ENCODE measurements around the gene ADAMTS14. TPM values are rescaled to one million over a fixed set of nuclear protein-coding genes. Genes with fewer than 3 reads are reported as not detected.
"Not testable (repeated sequence)": the region's sequence is repeated elsewhere in the genome, so short reads cannot be mapped to it uniquely, and the experiment has no call there.

The ADAMTS14 gene
- total RNA-seq, 1 experiment from 2014 or later: 0.45 TPM

DNA sequence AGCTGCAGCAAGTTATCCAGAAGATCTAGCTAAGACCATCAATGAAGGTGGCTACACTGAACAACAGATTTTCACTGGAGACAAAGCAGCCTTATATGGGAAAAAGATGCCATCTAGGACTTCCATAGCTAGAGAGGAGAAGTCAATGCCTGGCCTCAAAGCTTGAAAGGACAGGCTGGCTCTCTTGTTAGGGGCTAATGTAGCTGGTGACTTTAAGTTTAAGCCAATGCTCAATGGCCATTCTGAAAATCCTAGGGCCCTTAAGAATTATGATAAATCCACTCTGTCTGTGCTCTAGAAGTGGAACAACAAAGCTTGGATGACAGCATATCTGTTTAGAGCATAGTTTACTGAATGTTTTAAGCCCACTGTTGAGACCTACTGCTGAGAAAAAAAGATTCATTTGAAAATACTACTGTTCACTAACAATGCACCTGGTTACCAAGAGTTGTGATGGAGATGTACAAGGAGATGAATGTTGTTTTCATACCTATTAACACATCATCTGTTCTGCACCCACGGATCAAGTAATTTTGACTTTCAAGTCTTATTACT, 13.6 kb upstream of the ADAMTS14 start:
- DNase-seq (ENCODE audit: low spot score): no peak

DNA sequence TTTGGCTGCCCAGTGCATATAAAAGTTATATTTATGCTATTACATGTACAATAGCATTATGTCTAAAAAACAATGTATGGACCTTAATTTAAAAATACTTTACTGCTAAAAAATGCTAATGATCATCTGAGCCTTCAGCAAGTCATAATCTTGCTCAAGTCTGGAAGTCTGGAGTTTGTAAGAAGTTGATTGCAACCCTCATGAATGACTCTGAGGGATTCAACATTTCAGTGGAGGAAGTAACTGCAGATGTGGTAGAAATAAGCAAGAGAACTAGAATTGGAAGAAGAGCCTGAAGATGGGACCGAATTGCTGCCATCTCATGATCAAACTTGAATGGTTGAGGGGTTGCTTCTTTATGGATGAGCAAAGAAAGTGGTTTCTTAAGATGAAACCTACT, 13.0 kb upstream of the ADAMTS14 start:
- DNase-seq (ENCODE audit: low spot score): no peak

DNA sequence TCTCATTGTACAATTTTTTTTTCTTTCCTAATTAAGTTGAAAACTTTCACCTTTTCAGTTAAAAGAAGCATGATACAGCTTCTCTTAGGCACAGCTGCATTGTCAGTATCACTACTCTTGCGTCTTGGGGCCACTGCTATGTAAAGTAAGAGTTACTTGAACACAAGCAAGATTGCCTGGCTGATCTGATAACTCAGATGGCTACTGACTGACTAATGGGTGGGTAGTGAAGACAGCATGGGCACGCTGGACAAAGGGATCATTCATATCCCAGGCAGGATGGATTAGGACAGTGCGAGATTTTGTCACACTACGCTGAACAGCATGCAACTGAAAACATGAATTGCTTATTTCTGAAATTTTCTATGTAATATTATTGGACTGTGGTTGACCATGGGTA, 11.6 kb upstream of the ADAMTS14 start:
- no peak for DNase-seq (ENCODE audit: low spot score)

- DNase-seq (ENCODE audit: low spot score): no peak
These were observed 10.5 kb upstream of the ADAMTS14 start for GRCh38 chr10:70661623-70662361.

DNA sequence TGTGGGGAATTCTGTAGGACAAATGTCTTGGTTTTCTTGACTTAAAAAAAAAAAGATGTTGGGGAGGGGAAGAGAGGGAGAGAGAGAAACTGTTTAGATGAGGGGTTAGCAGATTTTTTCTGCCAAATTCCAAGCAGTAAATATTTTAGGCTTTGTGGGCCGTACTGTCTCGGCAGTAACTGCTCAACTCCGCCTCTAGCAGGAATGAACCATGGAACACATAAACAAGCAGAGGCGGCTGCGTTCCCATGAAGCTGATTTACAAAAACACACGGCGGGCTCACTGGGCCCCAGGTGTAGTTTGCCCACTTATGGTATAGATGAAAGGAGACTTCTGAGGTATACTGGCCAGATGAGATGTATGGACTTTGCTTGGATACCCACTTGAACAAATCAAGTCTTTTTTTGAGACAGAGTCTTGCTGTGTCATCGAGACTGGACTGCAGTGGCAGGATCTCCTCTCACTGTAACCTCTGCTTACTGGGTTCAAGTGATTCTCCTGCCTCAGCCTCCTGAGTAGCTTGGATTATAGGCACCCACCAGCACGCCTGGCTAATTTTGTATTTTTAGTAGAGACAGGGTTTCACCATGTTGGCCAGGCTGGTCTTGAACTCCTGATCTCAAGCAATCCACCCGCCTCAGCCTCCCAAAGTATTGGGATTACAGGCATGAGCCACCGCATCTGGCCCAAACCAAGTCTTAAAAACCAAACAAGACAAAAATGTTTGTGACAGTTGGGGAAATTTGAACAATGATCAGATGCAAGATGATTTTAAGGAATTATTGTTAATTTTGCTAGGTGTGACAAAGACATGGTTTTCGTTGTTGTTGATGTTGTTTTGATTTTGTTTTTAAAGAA, 9.7 kb upstream of the ADAMTS14 start:
- DNase-seq (ENCODE audit: low spot score): peak; percentile 78

- peak; percentile 28 for DNase-seq (ENCODE audit: low spot score)
These were observed 8.6 kb upstream of the ADAMTS14 start for GRCh38 chr10:70663458-70664409.

DNA sequence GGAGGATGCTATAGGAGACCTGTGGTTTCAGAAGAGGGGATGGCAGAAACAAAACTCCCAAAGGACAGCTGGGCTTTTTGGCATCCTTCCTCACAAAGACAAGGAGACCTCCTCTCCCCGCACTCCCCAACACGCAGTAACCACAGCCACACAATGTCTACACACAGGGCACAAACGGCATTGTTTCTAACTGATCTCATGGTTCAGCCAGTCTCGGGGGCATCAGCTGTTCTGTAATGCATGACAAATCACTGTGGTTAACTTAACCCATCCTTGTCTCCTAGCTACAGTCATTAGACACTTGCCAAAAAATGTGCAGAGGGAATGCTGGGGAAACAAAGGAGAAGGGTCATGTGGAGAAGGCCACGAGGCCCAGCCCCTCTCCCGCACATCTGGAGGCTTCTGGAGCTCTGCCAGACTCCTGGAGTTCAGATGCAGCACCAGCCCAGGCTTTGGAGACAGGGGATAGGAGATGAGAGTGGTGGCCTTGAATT, 7.6 kb upstream of the ADAMTS14 start:
- DNase-seq (ENCODE audit: low spot score): peak; percentile 96

DNA sequence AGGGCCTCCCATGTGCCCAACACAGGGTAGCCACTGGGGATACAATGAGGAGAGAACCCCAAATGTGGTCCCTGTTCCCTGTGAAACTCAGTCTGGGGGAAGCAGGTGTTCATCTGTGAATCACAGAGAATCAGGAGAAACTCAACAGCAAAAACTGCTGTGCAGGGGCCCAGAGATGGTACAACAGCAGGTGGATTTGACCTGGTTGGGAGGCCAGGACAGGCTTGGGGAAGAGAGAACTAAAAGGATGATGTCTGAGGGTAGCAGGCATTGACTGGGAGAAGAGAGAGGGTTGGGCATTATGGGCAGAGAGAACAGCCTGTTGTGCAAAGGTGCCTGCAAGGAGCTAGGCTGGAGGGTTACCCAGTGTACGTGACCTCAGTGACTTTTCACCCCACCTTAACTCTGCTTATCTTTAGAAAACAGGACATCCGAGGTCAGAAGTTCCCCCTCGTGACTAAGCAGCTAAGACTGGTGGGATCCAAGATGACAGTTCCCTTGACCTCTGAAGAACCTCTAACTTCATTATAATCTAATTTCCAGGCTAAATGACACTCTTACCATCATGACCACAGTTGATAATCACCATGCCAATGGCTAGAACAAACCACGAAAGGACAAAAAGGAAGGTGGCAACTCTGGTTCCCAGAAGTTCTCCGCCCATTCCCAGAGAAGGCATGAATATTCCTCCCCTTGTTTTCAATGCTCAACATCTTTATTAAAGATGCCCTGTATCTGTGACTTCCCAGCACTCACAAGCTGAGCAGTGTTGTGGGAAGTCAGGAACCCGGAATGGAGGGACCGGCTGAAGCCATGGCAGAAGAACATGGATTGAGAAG, 5.1 kb upstream of the ADAMTS14 start:
- peak; percentile 65 for DNase-seq (ENCODE audit: low spot score)

GRCh38 chr10:70667818-70668217, 4.5 kb upstream of the ADAMTS14 start:
- not testable (repeated sequence) for DNase-seq (ENCODE audit: low spot score)

- DNase-seq (ENCODE audit: low spot score): no peak
These were observed 3.8 kb upstream of the ADAMTS14 start for GRCh38 chr10:70668454-70668970.

DNA sequence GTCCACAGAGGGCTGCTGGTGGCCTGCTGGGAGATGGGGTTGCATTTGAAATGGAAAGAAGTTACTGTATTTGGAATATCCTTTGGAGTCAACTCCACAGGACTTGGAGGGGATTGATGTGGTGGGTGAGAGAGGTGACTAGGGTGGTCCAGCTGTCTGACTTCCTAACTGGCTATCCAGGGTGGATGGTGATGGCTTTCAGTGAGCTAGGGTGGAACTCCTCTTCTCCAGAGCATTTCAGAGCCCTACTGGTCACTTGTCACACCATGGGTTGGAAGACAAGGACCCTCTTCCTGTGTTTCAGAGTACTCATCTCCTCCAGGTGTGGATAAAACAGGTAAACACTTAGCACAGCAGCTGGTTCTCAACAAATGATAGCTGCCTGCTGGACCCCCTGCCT, 3.3 kb upstream of the ADAMTS14 start:
- no peak for DNase-seq (ENCODE audit: low spot score)

- DNase-seq (ENCODE audit: low spot score): no peak
These were observed 2.5 kb upstream of the ADAMTS14 start for GRCh38 chr10:70669732-70670317.

DNA sequence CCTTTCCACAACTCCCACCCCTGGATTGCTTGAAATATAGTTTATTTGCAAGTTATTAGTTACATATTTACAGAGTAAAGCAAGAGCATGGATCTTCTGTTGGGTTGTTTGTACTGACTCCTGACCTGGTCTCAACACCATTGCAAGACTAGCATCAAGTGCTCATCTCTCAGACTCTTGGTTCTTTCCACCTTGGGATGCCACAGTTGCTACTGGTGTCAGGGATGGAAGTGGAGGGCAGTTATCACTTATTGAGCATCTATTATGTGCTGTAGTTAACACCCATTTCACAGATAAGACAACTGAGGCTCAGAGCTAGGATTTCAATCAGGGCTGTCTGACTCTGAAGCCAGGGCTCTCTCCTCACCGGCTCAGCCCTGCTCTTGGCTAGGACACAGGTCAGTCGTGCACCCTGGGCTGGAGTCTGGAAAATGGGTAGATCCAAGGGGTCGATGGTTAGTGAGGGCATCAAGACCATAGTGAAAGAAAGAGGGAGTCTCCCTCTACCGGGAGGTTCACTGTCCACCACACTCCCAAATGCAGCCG, 614 bp upstream of the ADAMTS14 start:
- DNase-seq (ENCODE audit: low spot score): no peak

- DNase-seq (ENCODE audit: low spot score): no peak
These were observed 980 bp downstream of the ADAMTS14 start for GRCh38 chr10:70673043-70673928.

- no peak for DNase-seq (ENCODE audit: low spot score)
These were observed 1.7 kb downstream of the ADAMTS14 start for GRCh38 chr10:70673929-70674559.

DNA sequence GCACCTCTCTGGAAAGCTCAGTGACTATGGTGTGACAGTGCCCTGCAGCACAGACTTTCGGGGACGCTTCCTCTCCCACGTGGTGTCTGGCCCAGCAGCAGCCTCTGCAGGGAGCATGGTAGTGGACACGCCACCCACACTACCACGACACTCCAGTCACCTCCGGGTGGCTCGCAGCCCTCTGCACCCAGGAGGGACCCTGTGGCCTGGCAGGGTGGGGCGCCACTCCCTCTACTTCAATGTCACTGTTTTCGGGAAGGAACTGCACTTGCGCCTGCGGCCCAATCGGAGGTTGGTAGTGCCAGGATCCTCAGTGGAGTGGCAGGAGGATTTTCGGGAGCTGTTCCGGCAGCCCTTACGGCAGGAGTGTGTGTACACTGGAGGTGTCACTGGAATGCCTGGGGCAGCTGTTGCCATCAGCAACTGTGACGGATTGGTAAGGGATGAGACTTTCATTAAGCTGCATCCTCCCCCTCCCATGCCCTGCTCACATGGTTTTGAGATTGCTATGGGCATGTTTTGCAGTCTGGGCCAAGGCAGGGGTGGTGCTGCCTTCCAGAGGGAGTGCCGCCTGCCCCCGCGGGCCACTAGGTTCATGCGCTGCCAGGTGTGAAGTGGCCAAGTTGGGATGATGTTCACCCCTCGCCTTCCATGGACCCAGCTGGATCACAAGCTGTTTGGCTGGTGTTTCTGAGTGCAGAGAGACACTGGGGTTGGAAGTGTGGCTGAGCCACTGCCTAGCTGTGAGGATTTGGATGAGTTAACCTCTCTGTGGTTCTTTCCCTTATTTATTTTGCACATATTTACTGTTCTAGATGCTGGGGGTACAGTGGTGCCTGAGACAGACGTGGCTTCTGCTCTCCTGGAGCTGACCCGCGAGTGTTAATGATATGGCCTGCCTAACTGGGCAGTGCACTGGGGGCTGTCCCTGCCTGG, 2.5 kb downstream of the ADAMTS14 start:
- no peak for DNase-seq (ENCODE audit: low spot score)

Data from H4 (cell line).